DND-41 (cell line): Measurements from ENCODE around the gene ZNRD2.
A peak's percentile ranks its signal among the peaks of the same experiment; 100 is the strongest.

Source experiments
- ATAC-seq: fragments of 200-7000 bp; cut with Tn5 transposase; 3 replicates; pipeline ENCODE4 v1.9.1; 2021; ENCODE audit warnings: low read depth; ENCODE audit not compliant: insufficient read depth
- DNase-seq: peaks from one replicate; pipeline ENCODE4 v3.0.0-alpha.2; 2020
- H2AFZ ChIP-seq: 2 replicates; pipeline ENCODE4 v1.6.0; 2012; ENCODE audit warnings: low read depth, low read length
- H3K27ac ChIP-seq: 2 replicates; pipeline ENCODE4 v1.5.1; 2012; ENCODE audit warnings: low read length, inconsistent platforms
- H3K27me3 ChIP-seq: fragments of 200-600 bp; sonication (generic); 2 replicates; pipeline ENCODE4 v1.6.0; 2012; ENCODE audit warnings: low read length, mild to moderate bottlenecking, inconsistent platforms; ENCODE audit not compliant: insufficient read depth, poor library complexity
- H3K36me3 ChIP-seq: 2 replicates; pipeline ENCODE4 v1.5.1; 2012; ENCODE audit warnings: low read length, inconsistent platforms; ENCODE audit not compliant: insufficient read depth
- H3K4me1 ChIP-seq: 2 replicates; pipeline ENCODE4 v1.5.1; 2012; ENCODE audit warnings: mild to moderate bottlenecking, low read length; ENCODE audit not compliant: insufficient read depth
- H3K4me2 ChIP-seq: 2 replicates; pipeline ENCODE4 v1.6.0; 2012; ENCODE audit warnings: mild to moderate bottlenecking, moderate library complexity, low read length, inconsistent platforms; ENCODE audit not compliant: insufficient read depth
- H3K4me3 ChIP-seq, 2 experiments: fragments of 200-600 bp in 1 of 2; shearing (Covaris generic) in 1 of 2; 2 replicates each; pipeline ENCODE4 v1.5.1; 2012 to 2016; ENCODE audit warnings: inconsistent platforms in 2 of 2, low read length in 2 of 2, mild to moderate bottlenecking in 2 of 2, low read depth in 1 of 2, moderate library complexity in 1 of 2
- H3K79me2 ChIP-seq: 2 replicates; pipeline ENCODE4 v1.6.0; 2012; ENCODE audit warnings: low read length, inconsistent platforms; ENCODE audit not compliant: insufficient read depth
- H3K9ac ChIP-seq: 2 replicates; pipeline ENCODE4 v1.6.0; 2012; ENCODE audit warnings: low read depth, mild to moderate bottlenecking, inconsistent platforms, low read length, moderate library complexity
- H3K9me3 ChIP-seq: 2 replicates; pipeline ENCODE4 v1.5.1; 2012; ENCODE audit warnings: low read length, moderate library complexity, mild to moderate bottlenecking, inconsistent platforms; ENCODE audit not compliant: insufficient read depth, severe bottlenecking
- H4K20me1 ChIP-seq: 2 replicates; pipeline ENCODE4 v1.6.0; 2012; ENCODE audit warnings: low read length; ENCODE audit not compliant: insufficient read depth
- EZH2 ChIP-seq: IDR thresholded peaks from 3 replicates; pipeline ENCODE4 v1.6.1; 2012; ENCODE audit warnings: borderline replicate concordance, low read depth, mild to moderate bottlenecking, moderate library complexity, low read length, inconsistent platforms; ENCODE audit not compliant: severe bottlenecking
- TF ChIP-seq, protein P1 (sequence below): IDR thresholded peaks from 2 replicates; pipeline ENCODE4 v1.5.1; 2012; ENCODE audit warnings: borderline replicate concordance, low read length, moderate library complexity, mild to moderate bottlenecking; ENCODE audit not compliant: poor library complexity, severe bottlenecking; ENCODE audit errors: extremely low read depth

The ZNRD2 gene

DNA sequence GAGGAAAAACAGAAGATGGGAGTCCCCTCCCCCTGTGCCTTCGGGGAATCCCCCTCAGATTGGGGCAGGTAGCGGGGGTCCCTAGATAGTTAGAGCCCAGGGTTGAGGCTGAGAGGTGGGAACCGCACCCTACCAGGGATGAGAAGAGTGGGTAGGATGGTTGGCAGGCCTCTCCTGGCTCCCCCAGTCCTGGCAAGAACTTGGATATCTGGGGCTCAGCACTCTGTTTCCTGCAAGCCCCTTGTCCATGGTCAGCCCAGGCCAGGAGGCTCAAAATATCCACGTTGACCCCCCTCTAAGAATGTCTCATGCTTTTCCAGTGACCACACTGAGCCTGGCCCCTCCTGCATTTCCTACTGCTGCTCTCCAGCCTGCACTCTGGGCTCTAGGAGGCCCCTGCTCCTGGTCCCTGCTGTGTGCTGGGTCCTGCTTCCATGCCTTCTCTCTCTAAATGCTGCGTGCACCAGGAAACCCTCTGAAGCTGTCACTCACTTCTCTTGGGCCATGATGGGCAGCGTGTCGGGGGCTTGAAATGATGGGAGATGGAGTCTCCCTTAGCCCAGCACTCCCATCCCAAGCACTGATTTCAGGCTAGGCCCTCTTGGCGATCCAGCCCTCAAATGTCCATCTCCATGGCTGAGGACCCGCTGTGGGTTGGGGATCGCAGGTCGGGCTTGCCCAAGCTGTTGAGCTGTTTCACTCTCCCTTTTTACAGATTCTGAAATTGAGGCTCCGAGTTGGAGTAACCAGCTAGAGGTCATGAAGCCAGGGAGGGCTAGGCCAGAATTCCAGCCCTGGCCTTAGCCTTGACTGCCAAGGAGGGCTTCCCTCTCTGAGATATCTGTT, 41.7 kb downstream of the ZNRD2 start:
- TF ChIP-seq EZH2: no peak
- TF ChIP-seq, protein P1, sequence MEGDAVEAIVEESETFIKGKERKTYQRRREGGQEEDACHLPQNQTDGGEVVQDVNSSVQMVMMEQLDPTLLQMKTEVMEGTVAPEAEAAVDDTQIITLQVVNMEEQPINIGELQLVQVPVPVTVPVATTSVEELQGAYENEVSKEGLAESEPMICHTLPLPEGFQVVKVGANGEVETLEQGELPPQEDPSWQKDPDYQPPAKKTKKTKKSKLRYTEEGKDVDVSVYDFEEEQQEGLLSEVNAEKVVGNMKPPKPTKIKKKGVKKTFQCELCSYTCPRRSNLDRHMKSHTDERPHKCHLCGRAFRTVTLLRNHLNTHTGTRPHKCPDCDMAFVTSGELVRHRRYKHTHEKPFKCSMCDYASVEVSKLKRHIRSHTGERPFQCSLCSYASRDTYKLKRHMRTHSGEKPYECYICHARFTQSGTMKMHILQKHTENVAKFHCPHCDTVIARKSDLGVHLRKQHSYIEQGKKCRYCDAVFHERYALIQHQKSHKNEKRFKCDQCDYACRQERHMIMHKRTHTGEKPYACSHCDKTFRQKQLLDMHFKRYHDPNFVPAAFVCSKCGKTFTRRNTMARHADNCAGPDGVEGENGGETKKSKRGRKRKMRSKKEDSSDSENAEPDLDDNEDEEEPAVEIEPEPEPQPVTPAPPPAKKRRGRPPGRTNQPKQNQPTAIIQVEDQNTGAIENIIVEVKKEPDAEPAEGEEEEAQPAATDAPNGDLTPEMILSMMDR: no peak
- peaks cover 26% of the 10 kb centered on the region for H4K20me1 ChIP-seq
- H3K27ac ChIP-seq: peak overlapping the region; percentile 58

DNA sequence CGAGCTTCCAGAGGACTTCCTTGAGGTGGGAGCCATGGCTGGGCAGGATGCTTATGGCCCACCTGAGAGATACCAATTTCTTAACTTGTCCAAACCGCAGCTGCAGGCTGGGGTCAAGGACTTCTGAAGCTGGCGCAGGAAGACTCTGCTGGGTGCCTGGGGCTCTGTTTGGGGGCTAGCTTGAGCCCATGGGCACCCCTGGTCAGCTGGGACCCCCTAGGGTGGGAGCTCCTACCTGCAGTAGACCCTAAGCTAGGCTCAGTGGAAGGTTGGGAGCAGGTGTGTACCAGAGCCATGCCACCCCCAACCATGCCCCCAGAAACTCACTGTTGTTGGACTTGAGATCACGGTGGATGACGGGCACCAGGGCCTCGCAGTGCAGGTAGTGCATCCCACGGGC, 42.4 kb downstream of the ZNRD2 start:
- H3K79me2 ChIP-seq: peaks cover 81% of the 10 kb centered on the region
- peaks cover 65% of the 10 kb centered on the region for H3K36me3 ChIP-seq
- H2AFZ ChIP-seq: no peak overlapping the region
- no peaks in the 10 kb centered on the region for H3K27me3 ChIP-seq
- DNase-seq: no peak
- H4K20me1 ChIP-seq: peaks cover 33% of the 10 kb centered on the region
- H3K9me3 ChIP-seq: no peaks in the 10 kb centered on the region
- no peak for ATAC-seq
- peaks cover 52% of the 10 kb centered on the region for H3K4me1 ChIP-seq
- peak overlapping the region; percentile 58; the same call in 1 of the 2 replicates for H3K27ac ChIP-seq
- H3K4me2 ChIP-seq: peak overlapping the region; percentile 86
- H3K9ac ChIP-seq: peak overlapping the region; percentile 84
- TF ChIP-seq EZH2: no peak
- TF ChIP-seq, protein P1: no peak
- peak overlapping the region in 1 of 2 experiments; percentile 99; a peak in 2 of 4 replicates for H3K4me3 ChIP-seq

More for the DNA sequence above, 41.7 kb downstream of the ZNRD2 start:
- no peaks in the 10 kb centered on the region for H3K9me3 ChIP-seq
- H3K79me2 ChIP-seq: peaks cover 74% of the 10 kb centered on the region
- no peaks in the 10 kb centered on the region for H3K27me3 ChIP-seq
- no peak for DNase-seq
- peaks cover 65% of the 10 kb centered on the region for H3K36me3 ChIP-seq
- H2AFZ ChIP-seq: no peak overlapping the region
- peaks cover 45% of the 10 kb centered on the region for H3K4me1 ChIP-seq
- peak overlapping the region in 1 of 2 experiments; percentile 99; a peak in 2 of 4 replicates for H3K4me3 ChIP-seq
- ATAC-seq: no peak
- H3K9ac ChIP-seq: peak overlapping the region; percentile 84
- H3K4me2 ChIP-seq: peak overlapping the region; percentile 86

DNA sequence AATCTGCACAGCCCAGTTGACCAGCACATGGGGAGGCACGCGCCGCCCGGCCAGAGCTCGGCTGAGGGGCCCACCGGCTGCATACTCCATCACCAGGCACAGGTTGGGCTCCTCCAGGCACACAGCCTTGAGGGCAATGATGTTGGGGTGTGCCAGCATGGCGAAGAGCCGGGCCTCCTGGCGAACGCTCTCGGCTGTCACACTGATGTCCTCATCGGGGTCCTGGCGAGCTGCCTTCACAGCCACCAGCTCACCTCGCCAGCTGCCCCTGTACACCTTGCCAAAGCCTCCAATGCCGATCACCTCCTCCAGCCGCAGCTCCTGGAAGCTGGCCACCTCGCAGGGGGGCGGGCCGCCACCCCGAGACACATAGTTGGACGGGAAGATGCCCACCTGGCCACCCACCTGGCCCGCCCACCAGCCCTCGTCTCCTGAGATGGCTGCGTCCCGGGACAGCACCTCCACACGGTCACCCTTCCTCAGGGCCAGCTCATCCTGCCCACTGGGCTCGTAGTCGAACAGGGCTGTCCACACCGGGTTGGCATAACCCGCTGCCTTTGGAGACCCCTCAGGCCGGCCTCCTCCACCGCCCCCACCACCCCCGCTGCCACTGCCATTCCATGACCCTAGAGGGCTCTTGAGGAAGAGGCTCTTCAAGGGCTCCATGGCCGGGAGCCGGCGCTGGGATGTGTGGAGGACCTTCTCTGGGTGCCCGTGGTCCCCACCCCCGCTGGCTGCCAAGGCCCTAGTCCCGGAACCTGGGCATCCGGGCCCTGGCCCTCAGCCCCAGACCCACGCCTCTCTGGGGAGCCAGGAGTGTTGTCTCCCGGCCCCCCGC, 43.0 kb downstream of the ZNRD2 start:
- Histone ChIP-seq H2AFZ (peak overlapping the region; percentile 94), H3K79me2 (peaks cover 87% of the 10 kb centered on the region), H3K27ac (peak overlapping the region; percentile 93)

More for the DNA sequence above, 43.0 kb downstream of the ZNRD2 start:
- TF ChIP-seq, protein P1: no peak
- no peak for TF ChIP-seq EZH2
- Histone ChIP-seq H3K4me2 (peak overlapping the region; percentile 86), H3K27me3 (no peaks in the 10 kb centered on the region), H4K20me1 (peaks cover 35% of the 10 kb centered on the region), H3K36me3 (peaks cover 65% of the 10 kb centered on the region), H3K9ac (peak overlapping the region; percentile 84), H3K4me1 (peaks cover 58% of the 10 kb centered on the region), H3K9me3 (no peaks in the 10 kb centered on the region), H3K4me3 (peak overlapping the region; percentile 82 to 99; a peak in 3 of 4 replicates)
- no peak for ATAC-seq
- DNase-seq: no peak
